Ecto neural progenitor cell (in vitro differentiated cells): ENCODE measurements around the gene PNKP.

Source experiments
- DNase-seq: peaks from one replicate; pipeline ENCODE4 v3.0.0-alpha.2; 2018; ENCODE audit warnings: low spot score

The PNKP gene

DNA sequence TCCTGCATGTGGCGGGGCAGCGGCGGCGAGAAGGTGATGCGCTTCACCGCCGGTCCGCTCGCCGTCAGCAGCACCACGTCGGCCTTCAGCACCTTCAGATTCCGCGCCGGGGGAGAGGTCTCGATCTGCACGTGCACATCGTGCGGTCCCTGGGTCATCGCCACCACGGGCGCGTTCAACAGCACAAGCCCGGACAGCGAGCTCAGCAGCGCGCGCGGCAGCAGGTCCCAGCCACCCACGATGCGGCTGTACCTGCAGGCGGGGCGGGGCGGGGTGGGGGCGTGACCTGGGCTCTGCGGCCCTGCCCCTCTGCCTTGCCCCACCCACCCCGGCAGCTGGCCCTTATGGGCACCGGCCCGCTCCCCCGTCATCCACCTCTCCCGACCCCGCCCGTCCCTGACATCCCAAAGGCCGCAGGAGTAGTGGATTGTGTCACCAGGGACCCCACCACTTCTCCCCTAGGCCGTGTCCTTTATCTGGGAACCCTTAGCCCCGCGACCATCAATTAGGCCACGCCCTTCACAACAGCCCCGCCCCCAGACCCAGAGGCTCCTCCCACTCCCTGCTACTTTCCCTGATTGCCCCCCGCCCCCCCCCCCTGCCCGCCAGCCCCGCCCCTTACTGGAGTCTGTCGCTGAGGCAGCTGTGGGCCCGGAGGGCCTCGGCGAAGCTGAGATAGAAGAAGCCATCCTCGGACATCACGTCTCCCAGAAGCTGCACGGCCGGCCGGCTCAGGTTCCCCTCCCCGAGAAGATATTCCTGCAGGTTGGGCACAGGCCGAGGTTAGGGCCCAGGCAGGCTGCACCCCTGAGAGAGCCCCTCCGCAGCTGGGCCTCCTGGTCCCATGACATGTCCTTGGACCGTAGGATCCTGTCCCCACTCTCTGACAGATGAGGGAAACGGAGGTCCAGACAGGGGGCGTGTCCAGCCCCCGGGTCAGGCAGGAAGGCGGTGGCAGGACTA lies 23.3 kb upstream of the PNKP start:
- DNase-seq = peak; percentile 88

DNA sequence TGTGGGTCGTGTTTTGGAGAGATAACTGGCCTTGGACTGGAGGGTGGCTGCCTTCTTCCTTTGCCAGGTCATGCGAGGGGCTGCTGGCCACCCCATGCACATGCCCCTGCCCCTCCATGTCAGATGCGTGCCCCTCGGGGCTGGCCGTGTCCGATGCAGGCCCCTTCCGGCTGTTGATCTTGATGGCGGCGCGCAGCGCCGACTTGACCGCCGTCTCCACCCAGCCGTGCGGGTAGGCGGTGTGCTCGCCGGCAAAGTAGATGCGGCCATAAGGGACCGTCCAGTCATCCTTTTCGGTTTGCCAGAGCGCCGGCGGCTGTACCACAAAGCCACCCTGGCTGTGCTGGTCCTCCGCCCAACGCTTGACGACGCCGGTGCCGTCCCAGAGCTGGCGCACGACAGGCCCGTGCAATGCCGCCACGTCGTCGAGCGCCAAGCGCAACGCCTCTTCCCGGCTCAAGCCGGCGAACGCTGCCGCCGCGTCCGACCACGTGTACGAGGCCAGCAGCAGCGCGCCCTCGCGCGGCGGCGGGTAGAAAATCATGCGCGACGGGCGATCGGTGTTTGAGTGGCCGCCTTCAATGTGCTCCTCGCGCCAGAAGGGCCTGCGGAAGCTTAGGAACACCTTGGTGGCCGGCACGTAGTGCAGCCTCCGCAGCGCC lies 22.4 kb upstream of the PNKP start:
- peak; percentile 84 for DNase-seq

DNA sequence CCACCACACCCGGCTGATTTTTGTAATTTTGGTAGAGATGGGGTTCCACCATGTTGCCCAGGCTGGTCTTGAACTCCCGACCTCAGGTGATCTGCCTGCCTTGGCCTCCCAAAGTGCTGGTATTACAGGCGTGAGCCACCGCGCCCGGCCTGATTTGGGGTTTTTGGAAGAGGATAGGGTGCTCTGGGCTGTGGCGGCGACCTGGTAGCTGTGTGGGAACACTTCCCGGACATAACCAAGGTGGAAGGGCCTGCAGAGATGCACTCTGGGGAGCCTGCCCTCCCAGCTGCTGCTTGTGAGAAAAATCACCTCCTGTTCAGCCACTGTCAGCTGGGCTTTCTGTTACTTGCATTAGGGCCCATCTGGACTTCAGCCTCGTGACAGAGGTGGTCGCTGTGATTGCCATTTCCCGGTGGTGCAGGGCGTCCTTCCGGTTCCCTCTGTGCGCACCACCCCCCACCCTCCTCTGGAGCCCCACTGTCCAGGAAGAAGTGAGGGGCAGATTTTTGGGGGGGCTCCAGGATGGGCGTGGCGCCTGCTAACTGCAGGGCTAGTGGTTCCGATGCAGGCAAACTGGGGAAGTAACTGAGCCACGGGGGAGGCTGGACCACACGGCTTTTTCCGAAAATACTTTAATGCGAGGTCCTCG lies 21.8 kb upstream of the PNKP start:
- DNase-seq = no peak

DNA sequence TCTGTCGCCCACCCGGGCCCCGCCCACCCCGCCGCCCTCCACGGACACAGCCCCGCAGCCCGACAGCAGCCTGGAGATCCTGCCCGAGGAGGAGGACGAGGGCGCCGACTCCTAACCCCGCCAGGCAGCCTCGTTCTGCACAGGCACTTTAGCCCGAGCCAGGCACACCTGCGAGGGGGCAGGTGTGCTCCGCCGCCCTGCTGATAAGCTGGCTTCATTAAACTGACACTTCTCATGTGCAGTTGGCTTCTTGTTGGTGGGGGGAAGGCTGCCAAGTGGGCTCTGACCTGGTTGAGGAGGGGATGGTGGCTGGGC lies 21.1 kb upstream of the PNKP start:
- no peak for DNase-seq

DNA sequence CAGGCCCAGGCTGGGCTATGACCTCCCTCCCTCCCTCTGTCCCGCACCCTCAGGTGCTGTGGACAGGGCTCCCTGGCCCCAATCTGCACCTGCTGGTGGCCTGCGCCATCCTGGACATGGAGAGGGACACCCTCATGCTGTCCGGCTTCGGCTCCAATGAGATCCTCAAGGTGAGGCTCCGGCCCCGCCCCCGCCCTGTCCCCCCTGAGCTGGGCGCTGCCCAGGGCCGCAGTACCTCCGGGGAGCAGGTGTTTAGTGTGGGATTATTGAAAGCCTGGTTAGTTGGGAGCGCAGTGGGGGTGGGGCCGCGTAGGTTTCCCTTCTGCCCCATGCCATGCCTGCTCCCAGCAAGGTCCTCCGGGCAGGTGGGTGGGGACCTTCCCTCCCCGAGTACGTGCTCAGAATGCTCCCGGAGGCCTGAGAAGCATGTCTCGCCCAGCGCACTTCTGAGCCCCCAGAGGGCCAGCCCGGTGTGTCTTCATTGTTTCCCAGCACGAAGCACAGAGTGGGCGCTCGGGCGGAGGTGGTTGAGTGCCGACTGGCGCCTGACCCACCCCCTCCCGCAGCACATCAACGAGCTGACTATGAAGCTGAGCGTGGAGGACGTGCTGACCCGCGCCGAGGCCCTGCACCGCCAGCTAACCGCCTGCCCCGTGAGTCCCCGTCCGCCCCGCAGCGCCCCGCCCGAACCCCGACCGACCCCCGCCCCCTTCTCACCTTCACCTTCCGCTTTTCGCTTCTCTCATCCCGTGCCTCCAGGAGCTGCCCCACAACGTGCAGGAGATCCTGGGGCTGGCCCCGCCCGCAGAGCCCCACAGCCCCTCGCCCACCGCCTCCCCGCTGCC lies 20.5 kb upstream of the PNKP start:
- no peak for DNase-seq

DNA sequence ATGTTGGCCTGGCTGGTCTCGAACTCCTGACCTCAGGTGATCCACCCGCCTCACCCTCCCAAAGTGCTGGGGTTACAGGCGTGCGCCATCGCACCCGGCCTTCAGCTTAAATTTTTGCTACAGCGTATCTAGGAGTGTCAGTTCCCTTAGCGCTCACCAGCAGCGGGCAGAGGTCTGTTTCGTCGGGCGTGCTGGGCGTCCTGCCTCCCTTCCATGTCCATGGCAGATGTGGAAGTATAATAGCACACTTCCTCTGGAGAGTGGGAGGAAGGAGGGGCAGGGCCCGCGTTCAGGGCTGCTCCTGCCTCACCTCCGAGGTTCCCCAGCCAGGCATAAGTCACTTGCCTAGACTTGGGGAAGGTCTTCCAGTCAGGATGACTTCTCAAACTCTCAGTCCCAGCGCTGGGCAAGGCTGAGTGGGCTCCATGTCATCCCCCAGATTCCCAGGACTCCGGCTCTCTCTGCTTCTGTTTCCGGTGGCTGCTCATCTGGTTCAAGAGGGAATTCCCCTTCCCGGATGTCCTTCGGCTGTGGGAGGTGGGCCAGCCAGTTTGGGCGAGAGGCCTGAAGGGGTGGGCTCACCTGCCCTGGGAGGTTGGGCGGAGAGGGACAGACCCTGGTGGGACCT lies 19.8 kb upstream of the PNKP start:
- DNase-seq = no peak

DNA sequence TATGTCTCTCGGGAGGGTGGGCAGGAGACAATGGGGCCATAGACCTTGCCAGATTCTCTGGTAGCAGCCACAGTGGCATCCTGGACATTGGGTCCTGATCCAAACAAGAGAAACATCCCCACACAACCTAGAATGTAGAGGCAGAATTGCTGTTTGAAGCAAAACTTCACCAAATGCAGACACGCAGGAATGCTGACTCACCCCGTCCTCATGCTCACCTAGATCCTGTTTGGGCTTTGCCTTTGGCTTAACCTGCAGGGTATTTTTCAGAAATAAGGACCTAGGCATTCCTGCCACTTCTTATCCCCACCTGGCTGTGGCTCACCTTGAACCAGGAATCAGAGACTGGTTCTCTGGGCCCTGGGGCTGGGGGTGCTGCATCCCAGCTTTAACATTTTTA lies 17.4 kb upstream of the PNKP start:
- no peak for DNase-seq

DNA sequence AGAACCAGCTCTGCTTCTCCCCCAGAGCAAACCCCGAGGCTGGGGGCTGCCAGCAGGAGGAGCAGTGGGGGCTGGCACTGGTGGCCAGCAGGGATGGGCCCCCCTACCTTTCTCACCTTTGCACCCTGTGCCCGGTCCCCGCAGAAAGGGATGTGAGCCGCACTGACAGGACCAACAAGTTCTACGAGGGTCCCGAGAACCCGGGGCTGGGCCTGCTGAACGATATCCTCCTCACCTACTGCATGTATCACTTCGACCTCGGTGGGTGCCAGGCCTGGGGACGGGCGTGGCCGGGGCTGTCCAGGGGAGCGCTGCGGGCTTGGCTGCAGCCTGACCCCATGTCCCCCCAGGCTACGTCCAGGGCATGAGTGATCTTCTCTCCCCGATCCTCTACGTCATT lies 16.7 kb upstream of the PNKP start:
- DNase-seq = no peak

DNA sequence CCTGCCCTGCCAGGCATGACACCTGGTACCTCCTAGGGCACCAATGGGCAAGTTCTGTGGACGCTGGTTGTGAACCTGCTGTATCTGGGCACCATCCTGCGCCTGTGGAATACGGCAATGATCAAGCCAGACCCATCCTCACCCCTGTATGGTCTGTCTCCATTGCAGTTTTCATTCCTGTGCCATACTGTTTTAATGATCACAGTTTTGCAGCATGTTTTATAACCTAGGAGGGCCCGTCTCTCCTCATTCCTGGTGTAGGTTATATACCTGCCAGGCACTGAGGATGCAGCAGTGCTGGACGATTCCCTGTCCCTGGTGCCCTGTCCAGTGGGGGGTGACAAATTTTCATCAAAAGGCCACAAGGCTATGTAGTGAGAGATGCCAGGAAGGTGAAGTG lies 15.7 kb upstream of the PNKP start:
- DNase-seq = no peak

DNA sequence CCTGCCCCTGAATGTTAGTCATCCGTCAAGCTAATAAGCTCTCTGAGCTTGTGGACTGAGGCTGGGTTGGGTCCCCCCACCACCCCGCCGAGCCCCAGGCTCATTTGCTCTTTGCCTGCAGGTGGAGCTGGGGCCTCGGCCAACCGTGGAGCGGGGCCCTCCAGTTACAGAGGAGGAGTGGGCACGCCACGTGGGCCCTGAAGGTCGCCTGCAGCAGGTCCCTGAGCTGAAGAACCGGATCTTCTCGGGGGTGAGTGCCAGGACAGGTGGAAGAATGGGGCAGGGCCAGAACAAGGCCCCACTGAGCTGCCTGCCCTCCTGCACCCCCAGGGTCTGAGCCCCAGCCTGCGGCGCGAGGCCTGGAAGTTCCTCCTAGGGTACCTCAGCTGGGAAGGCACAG lies 15.3 kb upstream of the PNKP start:
- no peak for DNase-seq

DNA sequence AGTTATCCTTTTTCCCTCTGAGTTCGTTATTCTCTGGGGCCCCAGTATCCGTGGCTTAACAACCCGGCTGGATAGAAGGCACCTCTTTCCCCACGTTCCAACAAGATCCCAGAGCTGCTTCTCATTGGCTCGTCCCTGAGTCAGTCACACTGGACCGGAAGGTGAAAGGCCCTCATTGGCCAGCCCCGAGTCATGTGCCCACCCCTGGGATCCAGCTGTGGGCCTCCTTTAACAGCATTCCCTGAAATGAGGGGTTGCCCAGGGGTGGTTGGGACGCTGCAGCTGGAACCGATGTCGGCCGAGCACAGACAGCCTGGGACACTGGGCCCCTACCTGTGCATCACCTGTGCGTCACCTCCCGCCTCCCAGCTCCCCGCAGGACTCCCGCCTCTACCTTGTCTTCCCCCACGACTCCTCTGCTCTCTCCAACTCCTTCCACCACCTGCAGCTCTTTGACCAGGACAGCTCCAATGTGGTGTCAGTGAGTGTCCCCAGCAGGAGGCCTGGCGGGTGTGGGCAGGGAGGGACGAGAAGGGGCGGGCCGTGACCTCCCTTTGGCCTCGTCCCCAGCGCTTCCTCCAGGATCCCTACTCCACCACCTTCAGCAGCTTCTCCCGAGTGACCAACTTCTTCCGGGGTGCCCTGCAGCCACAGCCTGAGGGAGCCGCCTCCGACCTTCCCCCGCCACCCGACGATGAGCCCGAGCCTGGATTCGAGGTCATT lies 14.5 kb upstream of the PNKP start:
- DNase-seq = no peak

DNA sequence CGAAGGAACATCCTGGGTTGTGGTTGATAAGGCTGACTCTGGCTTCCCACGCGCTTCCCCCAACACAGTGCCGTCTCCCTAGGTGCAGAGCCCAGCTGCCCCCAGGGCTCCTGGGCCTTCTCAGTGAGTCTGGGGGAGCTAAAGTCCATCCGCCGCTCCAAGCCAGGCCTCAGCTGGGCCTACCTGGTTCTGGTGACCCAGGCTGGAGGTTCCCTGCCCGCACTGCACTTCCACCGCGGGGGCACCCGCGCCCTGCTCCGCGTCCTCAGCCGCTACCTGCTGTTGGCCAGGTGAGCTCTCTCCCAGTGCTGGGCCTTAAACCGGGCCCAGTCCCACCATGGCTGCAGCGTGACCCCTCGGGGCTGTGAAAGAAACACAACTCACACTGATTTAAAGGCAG lies 13.8 kb upstream of the PNKP start:
- DNase-seq = no peak

DNA sequence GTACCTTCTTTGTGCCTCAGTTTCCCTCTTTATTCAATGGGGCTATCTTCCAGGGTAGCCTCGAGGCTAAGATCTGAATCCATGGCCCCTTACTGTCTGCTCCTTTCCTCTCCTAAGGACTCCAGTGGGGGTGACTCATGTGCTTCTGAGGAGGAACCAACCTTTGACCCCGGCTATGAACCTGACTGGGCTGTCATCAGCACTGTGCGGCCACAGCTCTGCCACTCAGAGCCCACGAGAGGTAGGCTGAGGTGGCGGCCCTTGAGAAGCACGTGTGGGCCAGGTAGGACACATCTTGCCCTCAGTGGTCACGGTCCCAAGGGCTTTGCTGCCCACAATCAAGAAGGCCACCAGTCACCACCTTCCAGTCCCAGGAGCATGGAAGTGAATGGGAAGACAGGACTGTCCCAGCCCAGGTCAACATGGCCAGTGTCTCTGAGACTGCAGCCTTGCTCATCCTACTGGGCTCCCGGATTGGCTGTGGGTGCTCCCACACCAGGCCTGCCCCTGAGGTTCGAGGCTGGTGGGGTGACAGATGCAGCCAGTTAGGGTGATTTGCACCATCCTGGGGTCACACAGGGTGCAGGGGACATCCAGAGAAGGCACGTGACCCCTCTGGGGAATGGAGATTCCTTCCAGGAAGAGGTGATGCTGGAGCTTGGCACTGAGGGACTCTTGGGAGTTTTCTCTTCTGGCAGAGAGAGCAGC lies 12.9 kb upstream of the PNKP start:
- no peak for DNase-seq

DNA sequence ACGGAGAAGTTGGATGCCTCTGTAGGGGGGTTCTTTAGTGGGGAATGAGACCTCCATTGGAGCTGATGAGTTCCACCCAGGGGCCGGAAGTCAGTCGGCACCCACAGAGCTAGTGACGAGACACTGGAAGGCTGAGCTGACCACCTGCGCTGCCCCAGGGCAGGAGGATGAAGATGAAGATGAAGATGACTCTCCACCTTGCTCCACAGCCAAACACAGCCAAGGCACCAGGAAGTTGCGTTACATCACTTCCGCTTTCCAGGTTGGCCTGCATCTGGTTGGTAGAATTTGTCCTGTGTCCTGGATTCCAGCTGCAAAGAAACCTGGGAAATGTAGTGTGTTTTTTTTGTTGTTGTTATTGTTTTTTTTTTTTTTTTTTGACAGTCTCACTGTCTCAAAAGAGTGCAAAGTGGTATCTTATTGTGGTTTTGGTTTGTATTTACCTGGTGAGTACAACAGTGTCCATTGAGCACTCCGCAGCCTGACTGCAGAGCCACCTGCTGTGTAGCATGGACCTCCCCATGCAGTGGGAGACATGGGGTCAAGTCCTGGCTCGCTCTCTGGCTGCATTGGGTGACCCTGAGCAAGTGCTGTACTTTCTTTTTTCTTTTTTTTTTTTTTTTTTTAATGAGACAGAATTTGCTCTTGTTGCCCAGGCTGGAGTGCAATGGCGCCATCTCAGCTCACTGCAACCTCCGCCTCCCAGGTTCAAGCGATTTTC lies 12.0 kb upstream of the PNKP start:
- DNase-seq = no peak

DNA sequence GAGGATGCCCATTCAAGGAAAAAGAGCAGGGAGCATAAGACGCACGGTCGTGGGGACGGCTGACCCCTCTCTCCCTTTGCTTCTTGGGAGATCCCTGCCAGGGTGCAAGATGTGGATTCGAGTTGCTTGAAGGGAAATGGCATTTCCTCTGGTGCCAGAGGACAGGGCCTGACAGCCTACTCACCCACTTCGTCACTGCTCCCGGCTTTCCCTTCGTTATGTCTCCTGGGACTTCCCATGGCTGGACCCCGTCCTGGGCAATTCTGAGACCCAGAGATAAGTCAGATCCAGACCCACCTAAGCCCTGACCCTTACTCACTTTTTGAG lies 11.3 kb upstream of the PNKP start:
- no peak for DNase-seq

DNA sequence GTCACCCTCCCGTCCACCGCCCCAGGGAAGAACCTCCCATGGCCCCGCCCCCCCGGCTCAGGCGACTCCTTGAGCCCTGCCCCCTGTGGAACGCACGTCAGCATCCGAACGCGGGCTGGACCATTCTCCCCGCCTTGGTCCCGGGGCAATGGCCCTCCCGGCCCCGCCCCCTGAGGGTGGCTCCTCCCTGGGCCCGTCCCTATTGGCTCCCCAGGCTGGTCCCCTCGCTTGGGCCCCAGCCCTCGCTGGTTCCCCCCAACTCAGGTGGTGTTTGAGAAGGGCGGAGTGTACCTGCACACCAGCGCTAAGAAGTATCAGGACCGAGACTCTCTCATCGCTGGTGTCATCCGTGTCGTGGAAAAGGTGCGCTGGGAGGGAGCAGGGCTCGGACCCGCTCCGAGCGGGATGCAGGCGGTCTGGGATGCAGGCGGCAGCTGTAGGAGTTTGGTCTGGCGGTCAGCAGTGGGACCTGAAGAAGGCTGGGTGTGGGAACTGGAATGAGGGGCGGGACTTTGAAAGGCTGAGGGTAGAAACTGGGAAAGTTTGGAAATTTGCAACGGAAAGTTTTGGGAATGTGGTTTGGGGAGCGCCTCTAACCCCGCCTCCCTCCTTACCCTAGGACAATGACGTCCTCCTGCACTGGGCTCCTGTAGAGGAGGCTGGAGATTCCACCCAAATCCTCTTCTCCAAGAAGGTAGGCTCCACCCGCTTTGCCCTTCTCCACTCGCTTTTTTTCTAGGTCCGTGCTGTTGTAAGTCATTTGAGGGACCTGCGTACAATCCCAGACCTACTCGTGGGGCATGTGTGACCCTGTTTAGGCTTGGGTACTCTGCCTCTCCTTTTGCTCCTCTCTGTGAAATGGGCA lies 10.7 kb upstream of the PNKP start:
- peak; percentile 98 for DNase-seq

DNA sequence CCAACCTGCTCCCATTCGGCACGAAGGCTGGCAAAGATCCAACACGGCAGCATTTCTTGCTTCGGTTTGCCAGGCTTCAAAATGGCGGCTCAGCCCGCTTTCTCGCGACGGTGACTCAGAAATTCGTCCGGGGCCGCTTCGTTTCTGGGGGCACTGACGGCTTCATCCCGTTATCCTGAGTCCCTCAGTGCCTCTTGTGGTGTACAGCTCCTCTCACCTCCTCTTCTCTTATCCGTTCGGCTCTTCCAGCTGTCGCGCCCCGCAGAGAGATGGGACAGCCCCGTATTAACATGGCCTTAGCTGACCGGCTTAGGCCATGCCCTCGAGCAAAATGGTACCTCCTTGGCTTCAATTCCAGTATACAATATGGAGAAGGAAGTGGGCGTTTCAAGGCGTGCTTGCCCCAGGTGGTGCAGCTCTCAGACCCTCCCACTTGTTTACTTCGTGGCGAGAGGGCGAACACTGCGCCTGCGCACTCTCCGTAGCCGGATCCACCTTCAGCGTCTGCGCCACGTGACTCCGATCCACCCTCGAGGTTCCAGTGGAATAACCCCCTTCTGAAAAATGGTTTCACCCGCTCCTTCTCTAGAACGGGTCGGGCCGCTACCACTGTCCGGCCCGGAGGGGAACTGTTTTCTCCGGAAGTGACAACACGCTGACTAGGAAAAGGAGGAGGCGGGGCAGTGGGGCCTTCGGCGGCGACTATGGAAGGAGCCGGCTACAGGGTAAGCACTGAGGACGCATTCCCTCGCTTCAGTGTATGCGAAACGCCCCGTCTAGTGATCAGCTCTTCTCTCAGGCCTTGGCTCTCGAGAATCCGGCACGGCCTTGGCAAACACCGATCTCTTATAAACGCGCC lies 9.9 kb upstream of the PNKP start, which contains the start of the genes AKT1S1 and TBC1D17:
AKT1S1 (minus strand) TSS at position 336 of the 859 bp plus-strand sequence. CDS start 4,060 bp downstream, outside the sequence.
TBC1D17 (plus strand) TSS at position 683 of the 859 bp plus-strand sequence; CDS start at position 705, 22 bp downstream.
- peak; percentile 98 for DNase-seq
